Dermis microvascular lymphatic vessel endothelial cell (primary cell): Measurements from ENCODE around the gene PLXDC2. TPM values are rescaled to one million over a fixed set of nuclear protein-coding genes. Genes with fewer than 3 reads are reported as not detected.

ENCODE experiments used
- DNase-seq, 2 donors: peaks; one replicate each; pipeline versions ENCODE4 v3.0.0 to v3.0.0-alpha.2; 2010; ENCODE audit warnings: low read depth in 2 of 2
- total RNA-seq: library from RNA; depleted of rRNA; stranded (reverse); fragments of >200 nt; gene quantifications from 2 replicates; pipeline ENCODE4 v1.2.1, GENCODE V29; 2014

The PLXDC2 gene
- total RNA-seq, 1 donor from 2014 or later, result 1.9 TPM

DNA sequence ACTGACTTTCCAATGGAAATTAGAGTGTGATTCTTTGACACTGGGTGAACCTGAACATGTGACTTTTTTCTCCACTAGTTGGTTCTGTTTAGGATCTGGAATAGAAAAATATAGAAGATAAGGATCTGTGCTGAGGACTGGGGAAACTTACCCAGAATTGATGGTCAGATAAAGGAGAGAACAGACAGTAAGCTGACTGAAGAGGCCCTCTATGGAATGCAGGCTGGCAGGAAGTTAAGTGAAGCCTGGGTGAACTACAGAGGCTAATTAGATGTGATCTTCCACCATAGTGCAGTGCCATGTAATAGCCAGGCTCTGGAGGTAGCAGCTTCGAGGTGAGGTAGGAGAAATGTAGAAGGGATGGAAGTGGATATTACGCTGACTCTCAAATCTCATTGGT is 455.3 kb downstream of the PLXDC2 start:
- no peak for DNase-seq

- no peak for DNase-seq
These were observed 456.4 kb downstream of the PLXDC2 start for GRCh38 chr10:20272608-20273007.

DNA sequence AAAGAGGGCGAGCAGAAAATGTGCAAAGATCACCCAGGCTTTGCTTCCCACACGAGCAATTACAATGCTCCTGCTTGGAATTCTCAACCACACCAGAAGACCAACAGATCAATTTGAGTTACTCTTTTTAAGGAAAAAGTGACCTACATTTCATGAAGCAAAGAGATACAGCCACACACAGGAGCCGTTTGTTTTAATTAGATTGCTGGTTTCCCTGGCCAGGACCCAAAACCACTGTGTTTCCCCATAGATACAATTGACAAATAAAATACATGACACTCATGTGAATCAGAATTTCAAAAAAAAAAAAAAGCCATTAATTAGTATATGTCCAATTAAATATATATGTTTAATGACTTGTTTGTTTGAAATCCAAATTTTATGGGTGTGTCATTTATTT is 458.3 kb downstream of the PLXDC2 start:
- no peak for DNase-seq

DNA sequence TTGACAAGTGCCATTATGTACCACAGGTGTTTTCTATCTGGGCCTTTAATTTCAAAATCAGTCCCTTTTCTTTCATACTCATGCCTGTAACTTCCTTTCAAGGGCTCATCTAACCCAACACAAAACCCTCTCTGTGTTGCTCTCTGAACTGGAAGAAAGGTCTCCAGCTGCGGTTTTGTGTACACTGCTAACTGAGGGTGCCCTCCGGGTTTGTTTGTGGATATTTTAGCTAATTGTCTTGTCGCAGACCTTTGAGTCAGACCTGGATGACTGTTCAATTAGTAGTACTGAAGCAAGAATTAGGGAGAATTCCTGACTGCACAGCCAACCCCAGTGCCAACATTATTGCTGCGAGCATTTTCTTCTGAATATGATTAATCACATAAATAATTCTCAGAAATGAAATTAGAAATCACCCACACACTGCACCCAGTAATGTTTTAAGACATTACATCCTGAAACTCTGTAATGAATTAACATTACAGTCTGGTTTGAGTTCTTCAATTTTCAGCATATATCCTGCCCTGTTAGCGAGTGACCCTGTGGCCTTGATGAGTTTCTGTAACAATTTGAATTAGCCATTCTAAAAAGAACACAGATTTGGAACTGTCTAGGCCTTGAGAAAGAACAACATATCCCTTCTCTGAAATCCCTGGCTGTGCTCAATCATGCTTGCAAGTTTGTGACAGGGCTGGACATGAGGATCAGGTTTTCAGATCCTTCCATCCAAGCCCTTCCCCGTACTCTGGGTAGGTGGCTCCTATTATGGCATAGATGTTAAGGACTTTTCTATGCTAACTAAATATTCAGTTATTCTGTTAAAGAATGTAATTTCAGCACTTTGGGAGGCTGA is 460.1 kb downstream of the PLXDC2 start:
- DNase-seq, result no peak

DNA sequence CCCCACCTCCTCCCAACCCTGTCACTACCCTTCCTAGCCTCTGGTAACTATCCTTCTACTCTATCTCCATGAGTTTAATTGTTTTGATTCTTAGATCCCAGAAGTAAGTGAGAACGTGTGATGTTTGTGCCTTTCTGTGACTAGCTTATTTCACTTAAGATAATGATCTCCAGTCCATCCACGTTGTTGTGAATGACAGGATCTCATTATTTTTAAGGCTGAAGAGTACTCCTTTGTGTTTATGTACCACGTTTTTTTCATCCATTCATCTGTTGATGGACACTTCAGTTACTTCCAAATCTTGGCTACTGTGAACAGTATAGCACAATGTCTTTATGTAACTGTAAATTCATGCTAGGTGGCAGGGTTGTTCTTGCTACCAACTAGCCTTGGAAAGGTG is 461.6 kb downstream of the PLXDC2 start:
- DNase-seq, result no peak

DNA sequence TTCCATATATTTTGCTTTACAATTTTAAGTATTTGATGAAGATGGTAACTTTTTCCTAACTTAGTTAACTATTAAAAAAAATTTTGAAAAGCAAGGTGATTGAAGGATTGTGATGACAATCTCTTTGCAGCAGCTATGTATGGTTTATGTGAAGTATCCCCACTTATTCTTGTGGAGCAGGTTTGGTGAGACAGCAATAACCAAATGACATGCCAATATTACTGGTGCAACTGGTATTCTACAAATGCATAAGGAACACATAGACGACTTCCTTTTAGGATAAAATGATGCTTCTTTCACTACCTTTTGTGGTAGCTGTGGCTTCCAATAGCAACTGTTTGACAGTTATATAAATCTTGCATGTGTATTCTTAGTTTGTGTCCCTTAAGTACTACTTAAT is 465.3 kb downstream of the PLXDC2 start:
- no peak for DNase-seq

DNA sequence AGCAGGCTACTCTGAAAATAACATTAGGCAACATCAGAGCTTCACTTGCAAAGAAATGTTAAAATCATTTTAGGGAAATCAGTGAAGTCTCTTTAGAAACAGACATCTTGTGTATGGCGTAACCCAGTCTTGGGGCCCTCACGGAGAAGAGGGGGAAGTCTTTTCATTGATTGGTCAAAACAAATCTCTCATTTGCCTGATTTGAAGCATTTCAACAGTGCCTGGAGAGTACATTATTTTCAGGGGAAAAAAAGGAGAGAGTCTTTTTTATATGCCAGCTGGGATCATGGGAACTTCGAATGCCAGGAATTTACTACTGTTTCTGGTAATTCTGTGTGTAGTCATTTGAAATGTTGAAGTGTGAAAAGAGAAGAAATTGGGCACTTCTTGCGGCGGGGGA is 471.4 kb downstream of the PLXDC2 start:
- DNase-seq, result no peak

DNA sequence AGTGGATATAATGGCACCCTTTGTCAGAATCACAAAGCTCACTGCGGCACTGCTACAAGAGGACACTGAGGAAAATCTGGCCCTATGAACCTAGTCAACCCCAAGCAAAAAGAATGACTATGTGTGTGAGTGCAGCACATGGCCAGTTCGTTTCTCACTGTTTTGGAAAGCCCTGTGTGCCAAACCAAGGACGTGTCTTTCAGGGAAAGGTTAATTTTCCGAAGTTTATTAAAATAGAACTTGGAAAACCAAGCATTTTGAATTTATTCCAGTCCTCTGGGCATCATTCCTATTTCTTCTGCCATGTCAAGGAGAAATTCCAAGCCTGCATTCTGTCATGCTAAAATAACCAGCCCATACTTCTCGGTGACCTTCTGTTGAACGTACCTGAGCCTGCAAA is 471.8 kb downstream of the PLXDC2 start:
- DNase-seq, result no peak

DNA sequence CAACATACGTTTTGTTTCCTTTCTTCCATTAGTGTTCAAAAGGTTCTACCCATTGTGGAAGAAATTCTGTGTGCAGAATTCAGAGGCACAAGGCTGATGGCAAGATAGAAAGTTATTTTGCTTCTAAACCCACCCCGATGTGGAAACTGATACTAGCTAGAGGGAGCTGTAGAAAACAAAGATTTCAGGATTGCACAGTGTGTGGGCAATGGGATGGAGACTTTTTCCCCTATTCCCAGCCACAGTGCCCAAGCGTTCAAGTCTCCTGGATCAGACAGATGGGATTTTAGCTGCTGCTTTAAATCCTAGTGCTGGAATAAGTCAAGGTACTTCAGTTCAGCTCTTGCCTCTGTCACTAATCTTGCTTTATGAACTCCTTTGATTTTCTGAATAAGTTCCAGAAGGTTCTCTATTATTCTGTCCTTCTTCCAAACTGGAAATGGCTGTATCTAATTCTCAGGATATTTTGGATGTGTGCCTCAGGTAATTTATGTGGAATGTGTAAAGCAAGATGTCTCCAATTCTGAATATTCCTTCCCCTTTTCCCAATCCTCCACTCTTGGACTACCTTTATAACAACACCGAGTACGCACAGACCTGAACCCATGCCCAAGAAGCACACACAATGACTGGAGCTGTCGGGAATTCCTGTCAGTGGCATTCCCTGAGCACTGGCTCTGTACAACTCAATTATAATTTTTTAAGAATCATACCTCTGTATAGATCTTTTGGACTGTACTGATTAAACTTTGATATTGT is 473.0 kb downstream of the PLXDC2 start:
- DNase-seq, result no peak

DNA sequence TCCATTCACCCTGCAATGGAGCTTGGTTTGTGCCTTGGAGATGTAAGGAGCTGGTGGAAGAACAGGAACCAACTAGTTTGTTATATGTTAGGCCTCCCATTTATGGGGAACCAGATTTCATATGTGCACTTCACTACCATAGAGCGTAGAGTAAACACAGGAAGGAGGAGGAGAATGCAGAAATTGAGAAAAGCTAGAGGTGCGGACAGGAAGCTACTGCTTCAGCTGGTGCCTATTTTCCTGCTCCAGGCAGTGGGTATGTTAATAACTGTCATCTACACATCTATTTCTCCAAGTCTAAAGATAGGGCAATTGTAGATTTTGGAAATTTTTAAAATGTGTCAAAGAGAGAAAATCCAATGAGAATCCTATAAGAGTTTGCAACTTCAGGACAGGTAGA is 482.2 kb downstream of the PLXDC2 start:
- no peak for DNase-seq

GRCh38 chr10:20299034-20299736 is 483.0 kb downstream of the PLXDC2 start:
- no peak for DNase-seq

GRCh38 chr10:20300735-20301134 is 484.5 kb downstream of the PLXDC2 start:
- DNase-seq, result no peak

GRCh38 chr10:20302033-20302432 is 485.8 kb downstream of the PLXDC2 start:
- no peak for DNase-seq

DNA sequence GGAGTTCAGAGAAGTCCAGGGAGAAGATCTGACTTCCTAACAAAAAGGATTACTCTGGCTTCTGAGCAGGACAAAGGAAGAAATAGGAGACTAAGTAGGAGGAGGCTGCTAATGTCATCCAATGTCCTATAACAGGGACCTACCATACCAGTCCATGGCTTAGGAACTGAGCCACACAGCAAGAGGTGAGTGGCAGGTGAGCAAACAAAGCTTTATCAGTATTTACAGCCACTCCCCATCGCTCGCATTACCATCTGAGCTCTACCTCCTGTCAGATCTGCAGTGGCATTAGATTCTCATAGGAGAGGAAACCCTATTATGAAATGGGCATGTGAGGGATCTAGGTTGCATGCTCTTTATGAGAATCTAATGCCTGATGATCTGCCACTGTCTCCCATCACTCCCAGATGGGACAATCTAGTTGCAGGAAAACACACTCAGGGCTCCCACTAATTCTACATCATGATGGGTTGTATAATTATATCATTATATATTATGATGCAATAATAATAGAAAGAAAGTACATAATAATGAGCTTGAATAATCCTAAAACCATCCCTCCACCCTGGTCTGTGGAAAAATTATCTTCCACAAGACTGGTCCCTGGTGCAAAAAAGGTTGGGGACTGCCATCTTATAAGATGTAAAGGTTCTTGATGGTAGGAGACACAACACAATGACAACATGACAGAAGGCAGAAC is 487.4 kb downstream of the PLXDC2 start:
- DNase-seq, result no peak

DNA sequence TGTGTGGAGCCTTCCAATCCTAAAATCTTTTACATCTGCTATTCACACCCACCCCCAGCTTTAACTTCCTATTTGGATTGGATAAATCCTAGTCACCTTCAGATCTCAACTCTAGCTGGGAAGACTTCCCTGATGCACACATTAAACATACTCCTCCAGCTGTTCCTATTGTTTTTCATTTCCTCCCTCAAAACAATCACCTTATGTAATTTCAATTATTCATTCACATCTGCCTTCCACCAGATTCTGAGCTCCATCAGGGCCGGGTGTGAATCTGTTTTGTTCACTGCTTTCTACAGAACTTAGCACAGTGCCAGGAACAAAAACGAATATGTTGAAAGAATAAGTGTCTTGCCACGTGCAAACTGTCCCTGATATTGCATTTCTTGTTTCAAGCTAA is 497.4 kb downstream of the PLXDC2 start:
- no peak for DNase-seq

- DNase-seq, result no peak
These were observed 498.2 kb downstream of the PLXDC2 start for GRCh38 chr10:20314431-20314830.

GRCh38 chr10:20327954-20328353 is 511.7 kb downstream of the PLXDC2 start:
- DNase-seq, result no peak

DNA sequence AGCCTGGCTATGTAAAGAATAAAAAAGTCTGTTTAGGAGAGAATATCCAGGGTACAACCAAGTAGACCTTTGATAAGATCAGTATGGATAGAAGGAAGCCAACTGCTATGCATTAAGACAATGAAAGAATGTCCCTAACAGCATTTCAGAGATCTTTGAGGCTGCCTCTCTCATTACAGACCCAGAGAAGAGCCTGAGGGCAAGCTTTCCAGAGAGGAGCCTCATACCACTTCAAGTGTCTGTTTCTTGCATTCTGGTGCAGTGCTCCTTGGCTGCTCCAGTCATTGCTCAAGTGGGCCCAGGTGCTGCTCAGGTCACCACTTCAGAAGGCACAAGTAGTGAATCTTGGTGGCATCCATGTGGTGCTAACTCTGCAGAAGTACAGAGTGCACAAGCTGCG is 514.0 kb downstream of the PLXDC2 start:
- DNase-seq, result no peak

DNA sequence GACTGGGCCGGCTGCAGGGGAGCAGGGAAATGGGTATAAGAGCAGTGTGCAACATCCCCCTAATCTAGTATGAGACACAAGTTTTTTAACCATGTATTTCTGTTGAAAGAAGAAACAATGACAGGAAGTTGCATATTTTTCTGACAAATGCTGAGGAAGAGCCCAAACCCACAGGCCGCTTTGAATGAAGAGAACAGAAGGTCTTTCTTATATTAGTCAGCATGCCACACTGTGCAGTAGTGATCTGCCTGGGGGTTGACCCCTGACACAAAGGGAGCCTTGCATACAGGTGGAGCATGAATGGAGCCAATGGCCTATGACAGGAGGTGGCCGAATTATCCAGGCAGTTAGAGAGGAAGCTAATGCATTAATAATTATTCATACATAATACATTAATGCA is 518.3 kb downstream of the PLXDC2 start:
- DNase-seq, result no peak
